Endothelial cell of umbilical vein (primary cell): ENCODE measurements around the gene HIVEP3. TPM values are rescaled to one million over a fixed set of nuclear protein-coding genes. Genes with fewer than 3 reads are reported as not detected.

Experiments
- BruUV-seq: library from RNA; stranded (reverse); fragments of 400-500 nt; replicated peaks from 2 replicates; lab custom pipeline; 2021; lab: Mats Ljungman, UMichigan
- CTCF ChIA-PET: fragments of 300-600, 350-600 bp; sonication (Branson Sonifier 250); formaldehyde crosslinking; loops from one replicate; lab custom pipeline; 2021; ENCODE audit warnings: antibody characterized with exemption, inconsistent platforms; lab: Charles Lee
- POLR2A ChIA-PET: fragments of 300-600, 350-600 bp; sonication (Branson Sonifier 250); formaldehyde crosslinking; loops from one replicate; lab custom pipeline; 2021; ENCODE audit warnings: antibody characterized with exemption, inconsistent platforms; lab: Charles Lee
- DNase-seq: peaks from one replicate; pipeline ENCODE4 v3.0.0-alpha.2; 2011; ENCODE audit warnings: low read depth, low spot score
- FAIRE-seq: peaks from 2 replicates; lab custom pipeline; 2011; peaks lifted over from hg19 to GRCh38; lab: Jason Lieb, UNC
- H2AFZ ChIP-seq: 2 replicates; pipeline ENCODE4 v1.6.0; 2012; ENCODE audit warnings: low read depth, low read length, control low read depth, inconsistent platforms
- H3K27ac ChIP-seq: 2 replicates; pipeline ENCODE4 v1.5.1; 2011; ENCODE audit warnings: low read depth, mild to moderate bottlenecking, control low read depth, low read length, moderate library complexity; ENCODE audit not compliant: insufficient read depth
- H3K27me3 ChIP-seq, 2 experiments: 2 replicates each; pipeline versions ENCODE4 v1.6.0 to v1.6.1; 2011; ENCODE audit warnings: low read length in 2 of 2, mixed read lengths in 1 of 2; ENCODE audit not compliant: control insufficient read depth in 2 of 2, insufficient read depth in 2 of 2
- H3K36me3 ChIP-seq, 2 experiments: 2 replicates in 1 of 2; 3 replicates in 1 of 2; pipeline ENCODE4 v1.5.1; 2011; ENCODE audit warnings: low read length in 2 of 2, mild to moderate bottlenecking in 1 of 2, moderate library complexity in 1 of 2; ENCODE audit not compliant: control insufficient read depth in 2 of 2, insufficient read depth in 2 of 2; ENCODE audit errors: extremely low read depth in 1 of 2
- H3K4me1 ChIP-seq: 3 replicates; pipeline ENCODE4 v1.5.1; 2011; ENCODE audit warnings: mild to moderate bottlenecking, low read length; ENCODE audit not compliant: control insufficient read depth, insufficient read depth; ENCODE audit errors: extremely low read depth
- H3K4me2 ChIP-seq: 2 replicates; pipeline ENCODE4 v1.6.1; 2011; ENCODE audit warnings: low read length, control low read depth, mixed read lengths; ENCODE audit not compliant: insufficient read depth
- H3K4me3 ChIP-seq, 3 experiments: fragments of 200-600 bp in 1 of 3; sonication (generic), shearing (Covaris generic) in 1 of 3; replicated peaks in 1 of 3; 2 replicates each; pipeline ENCODE4 v1.5.1; 2011 to 2016; ENCODE audit warnings: control low read depth in 3 of 3, low read length in 3 of 3, mild to moderate bottlenecking in 2 of 3, inconsistent platforms in 1 of 3, low read depth in 1 of 3, moderate library complexity in 1 of 3; ENCODE audit not compliant: insufficient read depth in 1 of 3
- H3K79me2 ChIP-seq: 2 replicates; pipeline ENCODE4 v1.6.0; 2012; ENCODE audit warnings: low read length, inconsistent platforms; ENCODE audit not compliant: control insufficient read depth, insufficient read depth
- H3K9ac ChIP-seq: replicated peaks from 2 replicates; pipeline ENCODE3; 2011; ENCODE audit warnings: low read length, control low read depth; ENCODE audit not compliant: insufficient read depth; ENCODE audit errors: extremely low read depth
- H3K9me1 ChIP-seq: replicated peaks from 3 replicates; pipeline ENCODE4 v1.6.0; 2011; ENCODE audit warnings: mild to moderate bottlenecking, low read length; ENCODE audit not compliant: control insufficient read depth, insufficient read depth; ENCODE audit errors: extremely low read depth
- H3K9me3 ChIP-seq: replicated peaks from 2 replicates; pipeline ENCODE4 v1.5.1; 2012; ENCODE audit warnings: low read length, inconsistent platforms; ENCODE audit not compliant: control insufficient read depth, insufficient read depth
- H4K20me1 ChIP-seq: replicated peaks from 2 replicates; pipeline ENCODE3; 2011; ENCODE audit warnings: mild to moderate bottlenecking, low read length; ENCODE audit not compliant: control insufficient read depth, insufficient read depth; ENCODE audit errors: extremely low read depth
- CTCF ChIP-seq, 2 donors: IDR thresholded peaks; 1 replicate in 1 of 2; 2 replicates in 1 of 2; pipeline ENCODE4 v1.5.1; 2011; ENCODE audit warnings: low read length in 2 of 2, mild to moderate bottlenecking in 2 of 2, moderate library complexity in 2 of 2, control low read depth in 1 of 2, inconsistent platforms in 1 of 2, low read depth in 1 of 2; ENCODE audit not compliant: insufficient read depth in 1 of 2; ENCODE audit errors: extremely low read depth in 1 of 2
- EZH2 ChIP-seq: IDR thresholded peaks from 2 replicates; pipeline ENCODE4 v1.6.1; 2012; ENCODE audit warnings: borderline replicate concordance, low read depth, mild to moderate bottlenecking, moderate library complexity, low read length, inconsistent platforms; ENCODE audit not compliant: severe bottlenecking
- FOS ChIP-seq: IDR thresholded peaks from 2 replicates; pipeline ENCODE4 v1.6.1; 2011; ENCODE audit warnings: mild to moderate bottlenecking, low read length, moderate library complexity, borderline replicate concordance; ENCODE audit not compliant: insufficient read depth
- GATA2 ChIP-seq: IDR thresholded peaks from 2 replicates; pipeline ENCODE4 v1.7.0; 2011; ENCODE audit warnings: low read depth, mild to moderate bottlenecking, moderate library complexity, mixed read lengths, low read length; ENCODE audit not compliant: insufficient read length, insufficient read depth
- JUN ChIP-seq: IDR thresholded peaks from 2 replicates; pipeline ENCODE4 v1.6.1; 2011; ENCODE audit warnings: borderline replicate concordance, low read depth; ENCODE audit not compliant: insufficient read length, insufficient read depth
- MYC ChIP-seq: IDR thresholded peaks from one replicate; pipeline ENCODE4 v1.6.1; 2011; ENCODE audit warnings: mild to moderate bottlenecking, low read depth, low read length
- POLR2A ChIP-seq: IDR thresholded peaks from 2 replicates; pipeline ENCODE4 v1.6.1; 2012; ENCODE audit warnings: low read depth, mild to moderate bottlenecking, control low read depth, low read length
- POLR2AphosphoS5 ChIP-seq: IDR thresholded peaks from 2 replicates; pipeline ENCODE4 v1.6.1; 2012; ENCODE audit warnings: low read depth, mild to moderate bottlenecking, control low read depth, low read length, moderate library complexity; ENCODE audit not compliant: insufficient read depth
- dilution Hi-C: fragments of 300-500 bp; cut with MboI; formaldehyde crosslinking; loops from one replicate; pipeline ENCODE4 v1.15.0; 2019; ENCODE audit warnings: low sequenced_read_pairs; ENCODE audit not compliant: extremely low pct_ligation_motif_present
- intact Hi-C: fragments of 100-400 bp; cut with micrococcal nuclease; formaldehyde crosslinking; loops from one replicate; pipeline ENCODE4 v1.10.0; 2022
- polyA plus RNA-seq, 4 experiments: library from polyadenylated mRNA; depleted of rRNA in 3 of 4; stranded (reverse) in 3 of 4; unstranded in 1 of 4; fragments of >200 nt; gene quantifications; 2 replicates each; pipeline versions ENCODE4 v1.2.1 to v1.2.3, GENCODE V29; 2011 to 2012; ENCODE audit warnings: missing spikeins in 1 of 4
- total RNA-seq: library from RNA; stranded (reverse); gene quantifications from 2 replicates; pipeline ENCODE4 v1.2.3, GENCODE V29; 2021
- TF ChIP-seq, protein P1 (sequence below): IDR thresholded peaks from 2 replicates; pipeline ENCODE4 v1.6.1; 2011; ENCODE audit not compliant: insufficient read depth, insufficient read length

The HIVEP3 gene
- total and polyA plus RNA-seq, 2 donors (not counting 3 experiments of a cell fraction or from before 2014, with no cell fraction given): 3.4 to 4.0 TPM

DNA sequence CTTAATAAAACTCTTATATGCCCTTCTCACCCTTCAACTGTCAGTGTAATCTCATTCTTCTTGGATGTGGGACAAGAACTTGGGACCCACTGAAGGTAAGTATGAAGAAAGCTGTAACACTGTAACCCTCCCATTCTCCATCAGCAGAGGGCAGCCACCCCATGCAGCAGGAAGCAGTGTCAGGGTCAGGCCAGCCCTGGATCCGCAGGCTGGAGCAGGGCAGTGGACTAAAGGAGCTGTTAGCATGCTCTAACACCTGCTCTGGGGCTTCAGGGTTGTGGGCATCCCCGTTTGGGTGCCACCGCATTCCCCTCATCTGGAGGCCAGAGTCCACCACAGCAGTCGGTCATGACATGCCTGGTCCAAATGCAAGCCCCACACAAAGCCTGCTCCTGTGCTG is 156.5 kb downstream of the HIVEP3 start:
- TF ChIP-seq MYC: no peak
- TF ChIP-seq FOS: no peak
- TF ChIP-seq, protein P1, sequence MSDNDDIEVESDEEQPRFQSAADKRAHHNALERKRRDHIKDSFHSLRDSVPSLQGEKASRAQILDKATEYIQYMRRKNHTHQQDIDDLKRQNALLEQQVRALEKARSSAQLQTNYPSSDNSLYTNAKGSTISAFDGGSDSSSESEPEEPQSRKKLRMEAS: no peak
- TF ChIP-seq POLR2AphosphoS5: no peak
- TF ChIP-seq POLR2A: no peak
- no peak for TF ChIP-seq GATA2
- TF ChIP-seq JUN: no peak
- no peak for TF ChIP-seq EZH2
- no peak for TF ChIP-seq CTCF (IDR thresholded peaks at IDR 0.05; ENCODE audit: extremely low read depth in 1 of 2, insufficient read depth in 1 of 2, low read depth in 1 of 2, low read length in 2 of 2)
- ChIA-PET POLR2A (no interaction called here), CTCF (no interaction called here)
- FAIRE-seq (no peak), DNase-seq (no peak)
- BruUV-seq: no TSS peak
- Histone ChIP-seq H3K79me2 (no peaks in the 10 kb centered on the region), H3K9me3 (no peaks in the 10 kb centered on the region), H3K27me3 (no peaks in the 10 kb centered on the region), H4K20me1 (no peaks in the 10 kb centered on the region), H3K4me3 (no peak overlapping the region), H3K36me3 (no peaks in the 10 kb centered on the region), H3K4me2 (no peak overlapping the region), H3K4me1 (no peaks in the 10 kb centered on the region), H3K9ac (no peak overlapping the region), H3K27ac (no peak overlapping the region), H2AFZ (no peak overlapping the region), H3K9me1 (no peaks in the 10 kb centered on the region)
- dilution Hi-C loops (no loop called here), intact Hi-C loops (no loop called here)
